ENCODE results near the gene NFIA. TPM values are rescaled to one million over a fixed set of nuclear protein-coding genes. Genes with fewer than 3 reads are reported as not detected.
A peak's percentile ranks its signal among the peaks of the same experiment; 100 is the strongest.

The NFIA gene
- polyA plus RNA-seq, 4 donors = 1.6 to 9.7 (median 4.9) TPM

DNA sequence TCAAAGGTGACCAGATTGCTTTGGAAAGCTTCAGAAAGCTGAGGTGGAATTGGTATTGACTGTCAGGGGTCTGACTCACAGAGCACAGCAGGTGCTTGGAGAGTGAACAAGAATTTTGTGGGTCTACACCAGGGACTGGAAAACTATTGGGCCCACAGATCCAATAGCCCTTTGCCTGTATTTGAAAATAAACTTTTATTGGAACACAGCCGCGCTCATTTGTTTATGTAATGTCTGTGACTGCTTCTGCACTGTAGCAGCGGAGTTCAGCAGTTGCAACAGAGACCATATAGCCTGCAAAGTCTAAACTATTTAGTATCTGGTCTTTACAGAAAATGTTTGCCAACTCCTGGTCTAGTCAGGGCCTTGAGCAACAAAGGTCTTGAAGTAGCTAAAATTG is 315.6 kb downstream of the NFIA start:
- Histone ChIP-seq H3K4me3 (ENCODE audit: low read depth in 1 of 3, low read length in 3 of 3) (no peak overlapping the region), H3K27me3 (ENCODE audit: control insufficient read depth in 3 of 3, insufficient read depth in 3 of 3, low read length in 3 of 3) (no peaks in the 10 kb centered on the region), H3K4me1 (ENCODE audit: control insufficient read depth in 3 of 3, insufficient read depth in 2 of 3, low read depth in 1 of 3, low read length in 2 of 3) (peaks cover 0 to 3% (median 0%) of the 10 kb centered on the region in 3 donors), H3K9me3 (ENCODE audit: control insufficient read depth in 2 of 2, insufficient read depth in 1 of 2, low read depth in 1 of 2, low read length in 1 of 2) (no peaks in the 10 kb centered on the region), H3K27ac (ENCODE audit: low read depth in 1 of 3, low read length in 2 of 3) (peak overlapping the region in 1 of 3 donors; percentile 49), H3K36me3 (ENCODE audit: control insufficient read depth in 3 of 3, insufficient read depth in 2 of 3, low read depth in 1 of 3, low read length in 3 of 3) (peaks cover 0 to 6% (median 0%) of the 10 kb centered on the region in 3 donors)
- 71 to 90% (median 88%) methylated on average over 3 of the region's 3 CpGs for WGBS, 3 donors
- DNase-seq = no peak
- no peak for FAIRE-seq

DNA sequence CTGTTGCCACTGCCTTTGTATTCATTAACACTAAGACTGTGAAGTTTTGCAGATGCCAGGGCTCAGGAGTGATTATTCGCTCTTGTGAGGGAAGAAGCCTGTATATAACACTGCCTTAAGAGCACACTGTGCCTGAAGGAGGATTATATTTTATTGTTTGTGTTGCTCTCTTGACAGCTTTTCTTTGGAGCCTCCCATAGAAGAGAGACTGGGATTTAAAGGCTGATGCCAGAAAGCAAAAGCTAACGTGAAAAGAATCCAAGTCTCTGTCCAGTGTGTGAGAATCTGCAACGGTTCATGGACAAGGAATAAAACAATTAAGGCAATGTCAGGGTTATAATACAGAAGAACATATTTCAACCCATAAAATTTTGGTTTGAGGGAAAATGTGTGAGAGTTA is 316.8 kb downstream of the NFIA start:
- H3K4me1 ChIP-seq (ENCODE audit: control insufficient read depth in 3 of 3, insufficient read depth in 2 of 3, low read depth in 1 of 3, low read length in 2 of 3) = peaks cover 0 to 8% (median 0%) of the 10 kb centered on the region in 3 donors
- H3K4me3 ChIP-seq (ENCODE audit: low read depth in 1 of 3, low read length in 3 of 3) = no peak overlapping the region
- H3K9me3 ChIP-seq (ENCODE audit: control insufficient read depth in 2 of 2, insufficient read depth in 1 of 2, low read depth in 1 of 2, low read length in 1 of 2) = no peaks in the 10 kb centered on the region
- no peak for FAIRE-seq
- WGBS, 3 donors = 64 to 77% (median 74%) methylated on average over 3 of the region's 3 CpGs
- no peak overlapping the region for H3K27ac ChIP-seq (ENCODE audit: low read depth in 1 of 3, low read length in 2 of 3)
- H3K27me3 ChIP-seq (ENCODE audit: control insufficient read depth in 3 of 3, insufficient read depth in 3 of 3, low read length in 3 of 3) = no peaks in the 10 kb centered on the region
- peaks cover 0 to 8% (median 0%) of the 10 kb centered on the region in 3 donors for H3K36me3 ChIP-seq (ENCODE audit: control insufficient read depth in 3 of 3, insufficient read depth in 2 of 3, low read depth in 1 of 3, low read length in 3 of 3)
- no peak for DNase-seq

- H3K27me3 ChIP-seq (ENCODE audit: control insufficient read depth in 3 of 3, insufficient read depth in 3 of 3, low read length in 3 of 3) = no peaks in the 10 kb centered on the region
- peaks cover 0 to 5% (median 2%) of the 10 kb centered on the region in 3 donors for H3K36me3 ChIP-seq (ENCODE audit: control insufficient read depth in 3 of 3, insufficient read depth in 2 of 3, low read depth in 1 of 3, low read length in 3 of 3)
- DNase-seq = no peak
- peaks cover 0 to 8% (median 0%) of the 10 kb centered on the region in 3 donors for H3K4me1 ChIP-seq (ENCODE audit: control insufficient read depth in 3 of 3, insufficient read depth in 2 of 3, low read depth in 1 of 3, low read length in 2 of 3)
- H3K9me3 ChIP-seq (ENCODE audit: control insufficient read depth in 2 of 2, insufficient read depth in 1 of 2, low read depth in 1 of 2, low read length in 1 of 2) = no peaks in the 10 kb centered on the region
- WGBS, 3 donors = 64 to 85% (median 80%) methylated on average over 5 of the region's 5 CpGs
- H3K27ac ChIP-seq (ENCODE audit: low read depth in 1 of 3, low read length in 2 of 3) = peak overlapping the region in 1 of 3 donors; percentile 30
- no peak overlapping the region for H3K4me3 ChIP-seq (ENCODE audit: low read depth in 1 of 3, low read length in 3 of 3)
- no peak for FAIRE-seq
Observed at GRCh38 chr1:61400131-61400770, 317.9 kb downstream of the NFIA start.

DNA sequence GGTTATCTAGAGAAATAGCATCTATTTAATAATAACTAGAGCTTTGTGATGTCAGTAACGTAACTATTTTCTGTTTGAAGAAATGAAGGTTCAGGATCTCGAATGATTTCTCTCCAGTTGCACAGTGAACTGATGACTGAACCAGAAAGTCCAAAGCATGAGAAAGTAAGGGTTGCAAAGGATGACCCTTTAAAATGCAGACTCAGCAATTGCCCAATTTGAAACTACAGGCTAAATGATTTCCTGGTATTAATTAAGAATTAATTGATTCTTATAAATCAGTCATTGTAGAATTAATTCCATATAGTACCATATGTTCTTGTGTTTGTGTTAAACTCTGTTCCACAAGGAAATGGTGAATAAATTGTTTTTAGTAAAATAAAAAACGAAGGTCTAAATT is 318.6 kb downstream of the NFIA start:
- 89 to 96% (median 93%) methylated on average over 3 of the region's 3 CpGs for WGBS, 3 donors
- FAIRE-seq (no peak), DNase-seq (no peak)
- H3K4me1 ChIP-seq (ENCODE audit: control insufficient read depth in 3 of 3, insufficient read depth in 2 of 3, low read depth in 1 of 3, low read length in 2 of 3) = peaks cover 0 to 8% (median 0%) of the 10 kb centered on the region in 3 donors
- no peaks in the 10 kb centered on the region for H3K9me3 ChIP-seq (ENCODE audit: control insufficient read depth in 2 of 2, insufficient read depth in 1 of 2, low read depth in 1 of 2, low read length in 1 of 2)
- no peaks in the 10 kb centered on the region for H3K27me3 ChIP-seq (ENCODE audit: control insufficient read depth in 3 of 3, insufficient read depth in 3 of 3, low read length in 3 of 3)
- peaks cover 0 to 5% (median 2%) of the 10 kb centered on the region in 3 donors for H3K36me3 ChIP-seq (ENCODE audit: control insufficient read depth in 3 of 3, insufficient read depth in 2 of 3, low read depth in 1 of 3, low read length in 3 of 3)
- H3K4me3 ChIP-seq (ENCODE audit: low read depth in 1 of 3, low read length in 3 of 3) = no peak overlapping the region
- H3K27ac ChIP-seq (ENCODE audit: low read depth in 1 of 3, low read length in 2 of 3) = no peak overlapping the region

DNA sequence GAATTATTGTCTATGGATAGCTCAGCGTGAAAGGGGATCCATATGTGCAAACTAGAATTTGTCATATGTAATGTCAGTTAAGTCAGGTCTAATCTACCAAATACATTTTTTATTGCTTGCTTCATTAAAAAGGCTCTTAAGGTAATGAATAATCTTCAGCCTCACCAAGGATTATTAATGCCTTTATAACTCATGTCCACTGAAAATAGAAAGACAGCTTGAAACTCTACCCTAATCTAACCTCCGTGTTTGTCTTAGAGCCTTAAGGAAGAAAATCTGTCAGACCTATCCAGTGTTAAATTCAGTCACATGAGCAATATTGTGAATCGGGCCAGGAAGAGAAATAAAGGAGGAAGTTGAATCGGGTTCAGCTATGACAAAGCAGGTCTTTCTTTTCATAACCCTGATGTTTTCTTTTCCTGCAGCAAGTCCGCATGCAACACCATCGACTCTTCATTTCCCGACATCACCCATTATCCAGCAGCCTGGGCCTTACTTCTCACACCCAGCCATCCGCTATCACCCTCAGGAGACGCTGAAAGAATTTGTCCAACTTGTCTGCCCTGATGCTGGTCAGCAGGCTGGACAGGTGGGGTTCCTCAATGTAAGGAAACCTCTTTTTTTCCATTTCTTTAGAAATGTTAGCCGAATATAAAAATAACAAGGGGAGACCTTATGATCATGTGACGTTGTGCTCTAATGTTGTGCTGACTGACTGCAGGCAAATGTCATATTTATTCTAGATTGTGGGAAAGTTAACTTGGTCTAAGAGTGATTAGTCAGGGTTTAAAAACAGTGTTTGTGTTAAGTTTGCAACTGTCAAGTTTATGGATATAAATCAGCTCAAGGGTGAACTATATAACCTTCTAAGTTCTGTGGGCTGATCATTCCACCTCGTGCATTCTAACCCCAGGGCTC is 321.6 kb downstream of the NFIA start:
- H3K4me3 ChIP-seq (ENCODE audit: low read depth in 1 of 3, low read length in 3 of 3) = no peak overlapping the region
- H3K9me3 ChIP-seq (ENCODE audit: control insufficient read depth in 2 of 2, insufficient read depth in 1 of 2, low read depth in 1 of 2, low read length in 1 of 2) = no peaks in the 10 kb centered on the region
- no peaks in the 10 kb centered on the region for H3K27me3 ChIP-seq (ENCODE audit: control insufficient read depth in 3 of 3, insufficient read depth in 3 of 3, low read length in 3 of 3)
- 34 to 75% (median 61%) methylated on average over 12 of the region's 12 CpGs for WGBS, 3 donors
- peak; percentile 6 to 13 for DNase-seq
- H3K27ac ChIP-seq (ENCODE audit: low read depth in 1 of 3, low read length in 2 of 3) = peak overlapping the region in 1 of 3 donors; percentile 58
- H3K36me3 ChIP-seq (ENCODE audit: control insufficient read depth in 3 of 3, insufficient read depth in 2 of 3, low read depth in 1 of 3, low read length in 3 of 3) = peaks cover 0 to 9% (median 6%) of the 10 kb centered on the region in 3 donors
- peaks cover 0 to 8% (median 0%) of the 10 kb centered on the region in 3 donors for H3K4me1 ChIP-seq (ENCODE audit: control insufficient read depth in 3 of 3, insufficient read depth in 2 of 3, low read depth in 1 of 3, low read length in 2 of 3)
- no peak for FAIRE-seq

DNA sequence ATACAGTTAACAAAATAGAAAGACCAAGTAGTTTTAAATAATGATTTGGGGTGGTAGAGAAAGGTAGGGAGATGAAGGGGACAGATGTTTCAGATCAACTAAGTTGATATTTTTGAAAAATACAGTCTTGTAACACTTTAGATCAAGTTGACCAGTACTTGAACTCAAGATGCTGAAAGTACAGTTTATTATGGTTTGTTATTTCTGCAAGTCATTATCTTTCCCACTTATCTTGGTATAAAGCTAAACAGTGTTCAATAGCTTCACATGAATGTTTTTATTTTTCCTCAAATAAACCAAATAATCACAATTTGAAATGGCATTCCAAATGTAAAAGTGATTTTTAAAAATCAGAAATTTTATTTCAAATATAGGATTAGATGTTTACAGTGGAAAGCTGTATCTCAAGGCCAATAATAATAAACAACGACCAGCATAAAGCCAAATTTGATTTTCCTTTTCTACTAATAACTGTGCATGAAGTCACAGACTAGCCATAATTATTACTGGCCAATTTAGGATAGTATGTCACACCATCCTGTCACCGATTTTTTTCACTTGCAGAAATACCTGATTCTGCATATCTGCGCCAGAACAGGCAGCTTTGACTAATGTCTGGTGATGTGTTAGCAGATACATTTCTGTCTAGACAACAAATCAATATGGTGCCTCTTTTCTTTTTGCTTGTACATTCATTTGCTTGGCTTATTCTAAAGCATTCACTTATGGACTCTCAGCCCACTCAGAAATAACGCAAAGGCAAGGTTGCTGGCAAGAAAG is 322.4 kb downstream of the NFIA start:
- H3K27me3 ChIP-seq (ENCODE audit: control insufficient read depth in 3 of 3, insufficient read depth in 3 of 3, low read length in 3 of 3) = no peaks in the 10 kb centered on the region
- DNase-seq (no peak), FAIRE-seq (no peak)
- peaks cover 0 to 8% (median 0%) of the 10 kb centered on the region in 3 donors for H3K4me1 ChIP-seq (ENCODE audit: control insufficient read depth in 3 of 3, insufficient read depth in 2 of 3, low read depth in 1 of 3, low read length in 2 of 3)
- 62 to 90% (median 78%) methylated on average over 4 of the region's 4 CpGs for WGBS, 3 donors
- H3K4me3 ChIP-seq (ENCODE audit: low read depth in 1 of 3, low read length in 3 of 3) = no peak overlapping the region
- peaks cover 0 to 12% (median 6%) of the 10 kb centered on the region in 3 donors for H3K36me3 ChIP-seq (ENCODE audit: control insufficient read depth in 3 of 3, insufficient read depth in 2 of 3, low read depth in 1 of 3, low read length in 3 of 3)
- no peaks in the 10 kb centered on the region for H3K9me3 ChIP-seq (ENCODE audit: control insufficient read depth in 2 of 2, insufficient read depth in 1 of 2, low read depth in 1 of 2, low read length in 1 of 2)
- no peak overlapping the region for H3K27ac ChIP-seq (ENCODE audit: low read depth in 1 of 3, low read length in 2 of 3)

- no peak overlapping the region for H3K27ac ChIP-seq (ENCODE audit: low read depth in 1 of 3, low read length in 2 of 3)
- no peaks in the 10 kb centered on the region for H3K9me3 ChIP-seq (ENCODE audit: control insufficient read depth in 2 of 2, insufficient read depth in 1 of 2, low read depth in 1 of 2, low read length in 1 of 2)
- H3K36me3 ChIP-seq (ENCODE audit: control insufficient read depth in 3 of 3, insufficient read depth in 2 of 3, low read depth in 1 of 3, low read length in 3 of 3) = peaks cover 0 to 16% (median 6%) of the 10 kb centered on the region in 3 donors
- peaks cover 0 to 5% (median 0%) of the 10 kb centered on the region in 3 donors for H3K4me1 ChIP-seq (ENCODE audit: control insufficient read depth in 3 of 3, insufficient read depth in 2 of 3, low read depth in 1 of 3, low read length in 2 of 3)
- DNase-seq (no peak), FAIRE-seq (no peak)
- H3K4me3 ChIP-seq (ENCODE audit: low read depth in 1 of 3, low read length in 3 of 3) = no peak overlapping the region
- H3K27me3 ChIP-seq (ENCODE audit: control insufficient read depth in 3 of 3, insufficient read depth in 3 of 3, low read length in 3 of 3) = no peaks in the 10 kb centered on the region
- 97 to 98% (median 98%) methylated on average over 9 to 10 of the region's 10 CpGs for WGBS, 3 donors
Observed at GRCh38 chr1:61406467-61406866, 324.1 kb downstream of the NFIA start.

DNA sequence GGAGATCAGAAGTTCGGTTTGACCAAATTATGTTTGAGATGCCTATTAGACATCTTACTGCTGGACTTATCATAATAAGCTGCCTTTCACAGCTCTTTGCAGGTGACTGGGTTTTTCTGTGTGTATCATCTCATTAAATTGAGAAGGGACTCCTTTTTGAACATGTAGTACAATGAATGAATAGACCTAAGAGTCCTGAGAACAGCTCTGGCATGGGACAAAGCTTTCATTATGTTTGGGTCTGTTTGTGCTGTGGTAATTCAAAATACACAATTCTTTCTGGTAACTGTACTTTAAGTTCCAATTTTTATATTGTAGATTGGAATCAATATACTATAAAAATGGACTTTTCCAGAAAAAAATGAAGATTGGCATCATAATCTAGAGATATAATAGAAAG is 330.2 kb downstream of the NFIA start:
- peaks cover 0 to 17% (median under 1%) of the 10 kb centered on the region in 3 donors for H3K36me3 ChIP-seq (ENCODE audit: control insufficient read depth in 3 of 3, insufficient read depth in 2 of 3, low read depth in 1 of 3, low read length in 3 of 3)
- WGBS, 3 donors = 81 to 94% (median 84%) methylated on average over 1 of the region's 1 CpG
- no peak overlapping the region for H3K4me3 ChIP-seq (ENCODE audit: low read depth in 1 of 3, low read length in 3 of 3)
- no peak for FAIRE-seq
- H3K9me3 ChIP-seq (ENCODE audit: control insufficient read depth in 2 of 2, insufficient read depth in 1 of 2, low read depth in 1 of 2, low read length in 1 of 2) = no peaks in the 10 kb centered on the region
- H3K27me3 ChIP-seq (ENCODE audit: control insufficient read depth in 3 of 3, insufficient read depth in 3 of 3, low read length in 3 of 3) = no peaks in the 10 kb centered on the region
- no peaks in the 10 kb centered on the region for H3K4me1 ChIP-seq (ENCODE audit: control insufficient read depth in 3 of 3, insufficient read depth in 2 of 3, low read depth in 1 of 3, low read length in 2 of 3)
- DNase-seq = no peak
- H3K27ac ChIP-seq (ENCODE audit: low read depth in 1 of 3, low read length in 2 of 3) = no peak overlapping the region

All from small intestine (tissue), 7 donors.